NCI-H1930 (cell line): ENCODE measurements around the gene LIPC.

Experiments used
- DNase-seq, 2 experiments: peaks; one replicate each; lab custom pipeline; 2025; lab: John Stamatoyannopoulos, UW

LIPC gene

DNA sequence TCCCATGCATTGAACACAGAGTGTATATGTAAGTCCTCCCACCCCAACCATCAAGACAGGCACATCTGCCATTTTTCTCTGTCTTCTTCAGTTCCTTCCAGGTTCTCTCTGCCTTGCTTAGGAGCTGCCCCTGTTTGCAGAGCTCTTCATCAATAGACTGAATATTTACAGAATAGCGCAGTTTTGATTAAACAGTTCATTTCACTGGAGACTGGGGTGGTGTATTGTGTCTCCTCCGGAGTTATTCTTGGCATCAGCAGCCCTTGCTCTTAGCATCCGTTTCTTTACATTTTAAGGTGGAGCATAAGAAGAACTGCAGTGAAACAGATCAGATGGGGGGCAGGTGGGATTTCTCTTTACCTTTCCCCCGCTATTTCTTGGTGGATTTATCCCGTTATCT is 87.7 kb downstream of the LIPC start:
- no peak for DNase-seq

- DNase-seq = no peak
Observed at GRCh38 chr15:58520464-58520863, 88.7 kb downstream of the LIPC start.

GRCh38 chr15:58520936-58521292 is 89.1 kb downstream of the LIPC start:
- DNase-seq = no peak

GRCh38 chr15:58521293-58521991 is 89.7 kb downstream of the LIPC start:
- no peak for DNase-seq

DNA sequence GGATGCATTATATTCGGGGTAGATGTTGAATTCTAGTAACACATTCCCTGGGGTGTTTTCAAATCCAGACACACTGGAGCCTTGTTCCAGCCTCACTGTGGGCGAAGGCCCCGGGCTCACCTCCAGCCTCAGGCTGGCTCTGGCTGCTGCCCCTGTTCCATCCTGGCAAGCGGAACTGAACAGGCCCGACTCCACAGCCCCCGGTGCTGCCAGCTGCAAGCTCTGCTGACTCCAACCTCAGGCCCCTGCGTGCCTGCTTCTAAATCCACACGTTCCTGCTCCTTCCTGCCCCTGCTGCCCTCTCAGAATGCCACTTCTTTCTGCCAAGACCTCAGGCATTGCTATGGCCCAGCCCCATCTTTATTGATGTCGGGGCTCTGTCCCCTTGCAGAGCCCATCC is 90.6 kb downstream of the LIPC start:
- no peak for DNase-seq

DNA sequence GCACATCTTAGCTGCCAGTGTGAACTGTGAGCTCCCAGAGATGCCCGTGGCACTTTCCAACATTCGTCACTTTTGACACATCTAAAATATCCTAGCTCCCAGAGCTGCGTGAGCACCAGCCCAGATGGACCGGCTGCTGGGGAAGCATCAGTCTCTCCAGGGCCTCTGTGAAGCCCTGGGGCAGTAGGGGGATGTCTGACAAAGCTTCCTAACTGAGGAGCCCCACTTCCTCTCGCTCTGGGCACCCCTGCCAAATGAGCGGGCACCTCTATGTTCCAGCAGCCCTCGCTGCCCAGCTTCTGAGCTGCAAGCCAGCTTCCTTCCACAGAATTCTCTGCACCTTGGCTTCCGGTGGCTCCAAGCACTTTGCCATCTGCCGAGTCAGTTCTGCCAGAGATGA is 91.1 kb downstream of the LIPC start:
- DNase-seq = no peak

- no peak for DNase-seq
Observed at GRCh38 chr15:58523634-58524033, 91.8 kb downstream of the LIPC start.

DNA sequence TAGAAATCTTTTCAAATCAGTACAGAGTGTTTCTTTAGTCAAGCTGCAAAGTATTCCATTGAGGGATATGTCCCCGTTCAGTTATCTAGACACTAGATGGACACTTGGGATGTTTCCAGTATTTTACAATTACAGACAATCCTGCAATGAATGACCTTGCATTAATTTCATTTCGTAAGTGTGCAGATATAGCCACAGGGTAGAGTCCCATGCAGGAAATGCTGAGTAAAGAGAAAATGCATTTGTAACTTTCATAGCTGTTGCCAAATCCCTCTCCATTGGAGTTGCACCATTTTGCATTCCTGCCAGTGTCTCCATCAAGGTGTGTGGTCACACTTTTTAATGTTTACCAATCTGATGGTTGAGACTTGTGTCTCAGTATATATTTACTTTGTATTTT is 92.5 kb downstream of the LIPC start:
- no peak for DNase-seq

DNA sequence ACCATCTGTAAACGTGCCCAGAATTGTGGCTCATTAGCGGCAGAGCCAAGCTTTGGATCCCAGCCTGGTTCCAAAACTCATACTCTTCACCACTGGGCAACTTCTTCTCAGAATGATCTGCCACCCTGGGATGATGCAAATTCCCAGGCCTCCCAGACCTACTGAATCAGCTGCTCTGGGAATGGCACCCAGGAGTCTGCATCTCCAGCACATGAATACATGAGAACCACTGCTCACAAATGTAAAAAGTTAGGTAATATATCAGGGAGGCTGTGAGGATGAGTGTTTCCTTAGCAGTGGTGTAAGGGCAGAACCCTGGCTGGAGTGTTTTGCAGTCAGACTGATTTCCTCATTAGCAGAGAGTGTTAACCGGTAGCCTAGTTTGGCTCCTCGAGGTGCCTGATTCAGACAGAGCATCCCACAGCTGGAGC is 94.2 kb downstream of the LIPC start:
- DNase-seq = no peak

- DNase-seq = no peak
Observed at GRCh38 chr15:58526647-58527192, 94.9 kb downstream of the LIPC start.

DNA sequence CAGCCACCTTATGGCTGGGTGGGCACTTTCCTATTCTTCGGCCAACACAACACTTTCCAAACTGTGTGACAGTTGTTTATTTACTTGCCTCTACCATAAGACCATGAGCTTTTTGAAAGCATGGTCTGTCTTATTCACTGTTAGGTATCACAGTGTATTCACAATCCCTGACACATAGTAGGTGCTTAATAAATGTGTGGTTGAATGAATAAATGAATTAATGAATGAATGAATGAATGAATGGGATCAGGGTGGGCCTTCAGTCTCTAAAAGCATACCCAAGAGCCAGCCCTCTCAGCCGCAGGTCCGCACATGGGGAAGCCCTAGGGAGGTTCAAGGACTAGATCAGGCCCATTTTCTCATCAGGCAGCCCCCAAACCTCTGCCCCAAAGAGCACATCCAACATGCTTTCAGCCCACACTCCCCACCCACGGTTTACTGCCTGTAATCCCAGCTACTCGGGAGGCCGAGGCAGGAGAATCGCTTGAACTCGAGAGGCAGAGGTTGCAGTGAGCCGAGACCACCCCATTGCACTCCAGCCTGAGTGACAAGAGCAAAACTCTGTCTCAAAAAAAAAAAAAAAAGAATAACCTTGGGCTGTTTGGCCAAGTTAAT is 95.9 kb downstream of the LIPC start:
- no peak for DNase-seq

GRCh38 chr15:58528188-58528870 is 96.5 kb downstream of the LIPC start:
- DNase-seq = no peak

DNA sequence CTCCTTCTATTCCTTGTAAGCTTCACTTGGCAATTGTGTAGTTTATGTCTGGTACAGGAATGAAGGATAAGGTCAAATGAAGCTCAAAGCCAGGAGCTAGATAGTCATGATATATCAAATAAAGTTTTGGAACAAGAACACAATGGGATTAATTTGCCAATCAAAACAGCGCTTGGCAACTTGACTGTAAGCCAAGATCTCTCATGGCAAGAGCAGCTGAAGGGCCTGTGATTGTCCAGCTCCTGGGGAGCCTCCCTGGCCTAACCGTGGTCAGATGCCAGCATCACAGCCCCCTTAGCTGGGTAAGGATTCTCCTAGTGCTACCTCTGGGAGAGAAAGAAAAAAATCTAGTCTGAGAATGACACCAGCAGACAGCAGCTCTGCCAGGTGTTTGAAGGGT is 97.2 kb downstream of the LIPC start:
- no peak for DNase-seq

- DNase-seq = no peak
Observed at GRCh38 chr15:58530056-58530590, 98.3 kb downstream of the LIPC start.

GRCh38 chr15:58532126-58532525 is 100.3 kb downstream of the LIPC start:
- DNase-seq = no peak

DNA sequence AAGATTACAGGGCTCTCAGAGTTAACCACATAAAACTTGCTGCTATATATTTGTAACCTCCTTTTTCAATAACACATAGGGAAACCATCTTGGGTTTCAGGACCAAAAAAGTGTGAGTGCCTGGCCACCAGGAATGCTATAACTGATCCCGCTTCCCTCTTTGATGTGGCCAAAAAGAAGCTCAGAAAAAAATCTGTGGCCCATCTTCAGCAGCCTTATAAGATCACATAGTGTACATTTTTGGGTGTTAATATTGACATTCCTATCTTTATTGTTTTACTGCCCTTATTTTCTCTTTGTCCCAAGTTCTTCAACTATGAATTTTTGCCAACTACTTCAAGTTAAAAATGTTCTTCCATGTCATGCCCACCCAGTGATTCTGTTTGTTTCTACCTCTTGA is 102.8 kb downstream of the LIPC start:
- no peak for DNase-seq

DNA sequence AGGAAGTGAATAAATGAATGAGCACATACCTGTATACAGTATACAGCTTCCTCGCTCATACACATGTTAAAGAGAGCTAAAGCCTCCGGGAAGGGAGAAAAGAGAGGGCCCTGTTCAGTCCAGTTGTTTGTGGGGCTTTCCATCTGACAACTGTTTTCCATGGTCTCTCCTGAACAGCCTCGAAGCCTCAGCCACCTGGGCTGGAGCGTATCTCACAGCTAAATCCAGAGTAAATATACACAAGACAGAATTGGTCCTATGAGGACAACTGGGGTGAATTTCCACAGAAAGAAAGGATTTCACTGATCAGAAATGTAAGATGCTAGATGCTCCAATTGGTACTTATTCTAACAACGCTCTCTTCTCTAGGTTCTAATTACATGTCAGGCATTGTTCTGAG is 103.5 kb downstream of the LIPC start:
- no peak for DNase-seq

- DNase-seq = no peak
Observed at GRCh38 chr15:58535894-58536293, 104.1 kb downstream of the LIPC start.

- no peak for DNase-seq
Observed at GRCh38 chr15:58536414-58536813, 104.6 kb downstream of the LIPC start.

GRCh38 chr15:58537033-58537432 is 105.2 kb downstream of the LIPC start:
- DNase-seq = no peak

GRCh38 chr15:58538225-58538727 is 106.5 kb downstream of the LIPC start:
- DNase-seq = no peak

GRCh38 chr15:58538901-58539300 is 107.1 kb downstream of the LIPC start:
- DNase-seq = no peak

- DNase-seq = no peak
Observed at GRCh38 chr15:58539548-58539947, 107.8 kb downstream of the LIPC start.
